Gastrocnemius medialis (tissue), 4 donors: ENCODE results near the gene PSAPL1.

Experiments
- CTCF ChIP-seq, 5 experiments: fragments of 450-650 bp in 3 of 5; fragments of 200-600 bp in 2 of 5; sonication (generic) in 2 of 5; IDR thresholded peaks in 4 of 5; conservative IDR thresholded peaks in 1 of 5; 1 replicate in 4 of 5; 2 replicates in 1 of 5; pipeline ENCODE4 v1.5.1; 2016 to 2019; ENCODE audit warnings: antibody characterized with exemption in 5 of 5, mild to moderate bottlenecking in 3 of 5, moderate library complexity in 3 of 5
- POLR2A ChIP-seq, 2 donors: fragments of 450-650 bp; IDR thresholded peaks; one replicate each; pipeline ENCODE4 v1.6.1; 2017; ENCODE audit warnings: antibody characterized with exemption in 2 of 2, mild to moderate bottlenecking in 2 of 2, moderate library complexity in 2 of 2

DNA sequence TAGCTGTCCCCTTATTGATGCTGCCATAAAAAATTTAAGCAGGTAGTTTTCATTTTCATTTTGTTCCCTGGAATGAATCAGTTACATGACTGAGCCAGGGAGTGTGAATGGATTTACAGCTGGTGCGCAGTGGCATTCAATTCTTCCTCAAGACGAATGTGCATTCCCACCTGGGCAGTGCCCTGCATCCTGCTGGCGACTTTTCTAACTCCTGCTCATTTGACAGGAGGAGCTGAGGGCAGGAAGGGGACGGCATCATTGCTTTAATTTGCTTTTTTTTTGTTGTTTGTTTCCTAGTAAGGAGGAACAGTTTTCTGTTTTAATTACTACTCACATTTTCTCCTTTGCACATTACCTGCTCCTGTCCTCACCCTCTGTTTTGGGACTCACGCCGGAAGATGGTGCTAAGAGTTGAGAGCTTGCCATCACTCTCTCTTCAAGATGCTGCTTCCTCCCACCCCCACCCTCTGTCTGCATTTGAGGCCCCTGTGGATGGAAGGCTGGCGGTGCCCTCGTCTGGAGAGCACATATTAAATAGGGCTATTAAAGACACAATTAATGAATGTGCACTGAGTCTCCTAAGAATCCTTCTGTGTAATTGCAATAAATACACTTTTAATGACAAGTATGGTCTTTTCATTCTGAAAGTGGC, 35.8 kb downstream of the PSAPL1 start:
- TF ChIP-seq CTCF (IDR thresholded peaks at IDR 0.05 in 4 of 5, conservative IDR thresholded peaks at IDR 0.05 in 1 of 5): no peak
- TF ChIP-seq POLR2A (IDR thresholded peaks at IDR 0.05): no peak
